GM23338 (cell line): ENCODE measurements around the gene MYL5. TPM values are rescaled to one million over a fixed set of nuclear protein-coding genes. Genes with fewer than 3 reads are reported as not detected.

Experiments
- ATAC-seq: fragments of 200-7000 bp; cut with Tn5 transposase; 3 replicates; pipeline ENCODE4 v1.9.1; 2020
- DNase-seq: peaks from one replicate; pipeline ENCODE4 v3.0.0-alpha.2; 2015; ENCODE audit warnings: low spot score
- H2AFZ ChIP-seq: fragments of 200-600 bp; sonication (generic); 2 replicates; pipeline ENCODE4 v1.8.0; 2016; ENCODE audit warnings: antibody characterized with exemption, mild to moderate bottlenecking, moderate library complexity
- H3F3A ChIP-seq: fragments of 200-600 bp; sonication (generic); replicated peaks from 2 replicates; pipeline ENCODE4 v1.8.0; 2017; ENCODE audit warnings: antibody characterized with exemption, mixed run types, low read depth
- H3K27ac ChIP-seq: fragments of 200-600 bp; sonication (generic); 2 replicates; pipeline ENCODE4 v1.6.1; 2016; ENCODE audit warnings: low read depth
- H3K27me3 ChIP-seq: fragments of 200-600 bp; sonication (generic); 2 replicates; pipeline ENCODE4 v1.8.0; 2016; ENCODE audit warnings: mild to moderate bottlenecking, mixed run types, moderate library complexity; ENCODE audit not compliant: insufficient read depth
- H3K36me3 ChIP-seq: fragments of 200-600 bp; sonication (generic); 2 replicates; pipeline ENCODE4 v1.8.0; 2016; ENCODE audit warnings: mild to moderate bottlenecking; ENCODE audit not compliant: insufficient read depth
- H3K4me1 ChIP-seq: fragments of 200-600 bp; sonication (generic); 2 replicates; pipeline ENCODE4 v1.8.0; 2016; ENCODE audit warnings: mild to moderate bottlenecking, moderate library complexity; ENCODE audit not compliant: insufficient read depth
- H3K4me2 ChIP-seq: fragments of 200-600 bp; sonication (generic); 2 replicates; pipeline ENCODE4 v1.7.1; 2017; ENCODE audit warnings: mixed run types
- H3K4me3 ChIP-seq: fragments of 200-600 bp; sonication (generic); 2 replicates; pipeline ENCODE4 v1.6.1; 2016; ENCODE audit warnings: mixed run types
- H3K79me2 ChIP-seq: fragments of 200-600 bp; sonication (generic); replicated peaks from 2 replicates; pipeline ENCODE4 v1.8.0; 2017; ENCODE audit warnings: mild to moderate bottlenecking; ENCODE audit not compliant: insufficient read depth
- H3K9me2 ChIP-seq: fragments of 200-600 bp; sonication (generic); 2 replicates; pipeline ENCODE4 v1.8.0; 2017; ENCODE audit not compliant: insufficient read depth
- H4K20me1 ChIP-seq: fragments of 200-600 bp; sonication (generic); replicated peaks from 2 replicates; pipeline ENCODE4 v1.8.0; 2017; ENCODE audit warnings: mild to moderate bottlenecking; ENCODE audit not compliant: insufficient read depth
- H3K27ac Mint-ChIP-seq: 2 replicates; pipeline ENCODE4 v1.8.0; 2020; ENCODE audit warnings: inconsistent platforms, mild to moderate bottlenecking, moderate library complexity, mixed read lengths
- H3K27me3 Mint-ChIP-seq: 3 replicates; pipeline ENCODE4 v1.8.0; 2022; ENCODE audit warnings: low read depth, mild to moderate bottlenecking, moderate library complexity, mixed read lengths, inconsistent platforms; ENCODE audit not compliant: insufficient read depth, poor library complexity
- H3K36me3 Mint-ChIP-seq: 3 replicates; pipeline ENCODE4 v1.8.0; 2021; ENCODE audit warnings: low read depth, mild to moderate bottlenecking, inconsistent platforms, moderate library complexity, mixed read lengths
- H3K4me1 Mint-ChIP-seq: 3 replicates; pipeline ENCODE4 v1.8.0; 2020; ENCODE audit warnings: mild to moderate bottlenecking, inconsistent platforms, mixed read lengths
- H3K4me3 Mint-ChIP-seq: 3 replicates; pipeline ENCODE4 v1.8.0; 2021; ENCODE audit warnings: moderate library complexity, mild to moderate bottlenecking, inconsistent platforms, mixed read lengths
- H3K9me3 Mint-ChIP-seq: 3 replicates; pipeline ENCODE4 v1.8.0; 2020; ENCODE audit warnings: moderate library complexity, mild to moderate bottlenecking, inconsistent platforms, mixed read lengths
- CTCF ChIP-seq, 2 experiments: fragments of 200-600 bp in 1 of 2; sonication (generic) in 1 of 2; conservative IDR thresholded peaks; 2 replicates each; pipeline versions ENCODE4 v1.5.1 to v1.6.1; 2016 to 2017; ENCODE audit warnings: antibody characterized with exemption in 2 of 2, low read depth in 2 of 2, mild to moderate bottlenecking in 2 of 2, moderate library complexity in 1 of 2
- ETS1 ChIP-seq: IDR thresholded peaks from 2 replicates; pipeline ENCODE4 v1.6.1; 2016; ENCODE audit warnings: antibody characterized with exemption
- EZH2 ChIP-seq: fragments of 200-600 bp; sonication (generic); IDR thresholded peaks from one replicate; pipeline ENCODE4 v1.8.0; 2017; ENCODE audit warnings: antibody characterized with exemption, mild to moderate bottlenecking, low read depth; ENCODE audit not compliant: unreplicated experiment
- NANOG ChIP-seq: IDR thresholded peaks from 2 replicates; pipeline ENCODE4 v1.6.1; 2016; ENCODE audit warnings: antibody characterized with exemption, borderline replicate concordance
- POLR2AphosphoS5 ChIP-seq: IDR thresholded peaks from 2 replicates; pipeline ENCODE4 v1.6.1; 2016; ENCODE audit warnings: antibody characterized with exemption, low read depth
- REST ChIP-seq: IDR thresholded peaks from one replicate; pipeline ENCODE4 v1.6.1; 2018; ENCODE audit warnings: antibody characterized with exemption; ENCODE audit not compliant: unreplicated experiment
- STAT1 ChIP-seq: IDR thresholded peaks from one replicate; pipeline ENCODE4 v1.6.1; 2016; ENCODE audit warnings: antibody characterized with exemption; ENCODE audit not compliant: unreplicated experiment
- ZNF114 ChIP-seq: fragments of 250-450 bp; sonication (Bioruptor Pico); IDR thresholded peaks from 2 replicates; pipeline ENCODE4 v1.5.0; 2020; ENCODE audit warnings: mild to moderate bottlenecking, moderate library complexity
- polyA plus RNA-seq: library from polyadenylated mRNA; unstranded; fragments of >200 nt; fragmentation: Nextera tagmentation; extraction: Ambion mirVana; gene quantifications from 2 replicates; pipeline ENCODE4 v1.2.1, GENCODE V29; 2016
- total RNA-seq: library from RNA; depleted of rRNA; stranded (reverse); fragments of >200 nt; shearing (Covaris generic); gene quantifications from 2 replicates; pipeline ENCODE4 v1.2.3, GENCODE V29; 2014

MYL5 gene
- total and polyA plus RNA-seq, 2 experiments from 2014 or later: 3.0 to 4.4 TPM

- ATAC-seq: peak; percentile 64
- H3K9me2 ChIP-seq: no peaks in the 10 kb centered on the region
- H3K27ac ChIP-seq: no peak overlapping the region
- no peak for DNase-seq
- H3K4me3 ChIP-seq: no peak overlapping the region
- Mint-ChIP-seq H3K9me3 (no peaks in the 10 kb centered on the region), H3K27ac (no peak overlapping the region), H3K4me3 (no peak overlapping the region), H3K27me3 (peaks cover 3% of the 10 kb centered on the region), H3K4me1 (no peaks in the 10 kb centered on the region; the same call in 2 of the 3 replicates), H3K36me3 (peaks cover 29% of the 10 kb centered on the region)
- peaks cover 41% of the 10 kb centered on the region for H4K20me1 ChIP-seq
- H3K36me3 ChIP-seq: 0 out of 2 replicates have a peak, but pooled peaks cover 3% of the 10 kb centered on the region
- TF ChIP-seq EZH2 (no peak), ETS1 (no peak), CTCF (conservative IDR thresholded peaks at IDR 0.05; ENCODE audit: low read depth in 2 of 2) (peak in 1 of 2 experiments; percentile 25; a peak in 1 of 4 replicates)
- no peaks in the 10 kb centered on the region for H3K27me3 ChIP-seq
- H3F3A ChIP-seq: no peaks in the 10 kb centered on the region
- H3K4me2 ChIP-seq: no peak overlapping the region
- no peaks in the 10 kb centered on the region for H3K4me1 ChIP-seq
- no peak overlapping the region for H2AFZ ChIP-seq
- peaks cover 70% of the 10 kb centered on the region for H3K79me2 ChIP-seq
Observed at GRCh38 chr4:714087-714486, 39.7 kb downstream of the MYL5 start.

DNA sequence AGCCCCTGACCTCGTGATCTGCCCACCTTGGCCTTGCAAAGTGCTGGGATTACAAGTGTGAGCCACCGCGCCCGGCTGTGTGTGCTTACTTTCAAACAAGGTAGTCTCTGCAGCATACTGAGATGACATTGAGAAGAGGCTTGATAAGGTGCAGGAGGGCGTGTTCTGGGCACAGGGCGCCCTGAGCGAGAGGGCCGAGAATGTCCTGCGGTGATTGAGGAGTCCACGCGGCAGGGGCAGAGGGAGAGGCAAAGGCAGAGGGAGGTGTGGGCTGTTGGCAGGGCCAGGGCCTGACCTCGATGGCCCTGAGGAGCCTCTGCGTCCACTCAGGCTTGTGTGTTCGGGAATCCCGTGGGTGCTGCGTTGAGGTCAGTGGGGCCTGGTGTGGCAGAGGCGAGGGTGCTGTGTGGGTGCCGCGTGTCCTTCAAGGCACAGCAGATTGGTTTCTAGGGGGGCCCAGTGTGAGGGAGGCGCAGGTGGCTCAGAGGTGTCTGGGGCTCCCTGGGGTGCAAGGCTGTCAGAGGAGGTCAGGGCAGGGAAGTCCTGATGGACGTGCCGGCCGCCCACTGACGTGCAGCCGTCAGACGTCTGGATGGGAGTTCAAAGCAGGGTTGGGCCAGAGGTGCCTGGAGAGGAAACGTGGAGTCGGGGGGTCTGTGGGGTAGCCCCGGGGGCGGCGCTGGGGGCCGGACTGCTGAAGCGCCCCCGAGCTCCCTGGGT lies 43.4 kb downstream of the MYL5 start:
- Histone ChIP-seq H3K79me2 (peaks cover 59% of the 10 kb centered on the region), H3F3A (no peaks in the 10 kb centered on the region), H3K9me2 (no peaks in the 10 kb centered on the region), H4K20me1 (peaks cover 22% of the 10 kb centered on the region), H3K4me3 (no peak overlapping the region), H3K4me2 (no peak overlapping the region), H2AFZ (no peak overlapping the region), H3K4me1 (no peaks in the 10 kb centered on the region), H3K36me3 (no peaks in the 10 kb centered on the region), H3K27ac (no peak overlapping the region), H3K27me3 (no peaks in the 10 kb centered on the region)
- no peaks in the 10 kb centered on the region; the same call in 2 of the 3 replicates for H3K9me3 Mint-ChIP-seq
- H3K4me1 Mint-ChIP-seq: no peaks in the 10 kb centered on the region; the same call in 2 of the 3 replicates
- no peak for DNase-seq
- peaks cover 8% of the 10 kb centered on the region for H3K27me3 Mint-ChIP-seq
- H3K4me3 Mint-ChIP-seq: no peak overlapping the region
- peaks cover 31% of the 10 kb centered on the region for H3K36me3 Mint-ChIP-seq
- no peak for ATAC-seq
- H3K27ac Mint-ChIP-seq: peak overlapping the region; percentile 74; the same call in 1 of the 2 replicates
- no peak for TF ChIP-seq POLR2AphosphoS5
- no peak for TF ChIP-seq NANOG

DNA sequence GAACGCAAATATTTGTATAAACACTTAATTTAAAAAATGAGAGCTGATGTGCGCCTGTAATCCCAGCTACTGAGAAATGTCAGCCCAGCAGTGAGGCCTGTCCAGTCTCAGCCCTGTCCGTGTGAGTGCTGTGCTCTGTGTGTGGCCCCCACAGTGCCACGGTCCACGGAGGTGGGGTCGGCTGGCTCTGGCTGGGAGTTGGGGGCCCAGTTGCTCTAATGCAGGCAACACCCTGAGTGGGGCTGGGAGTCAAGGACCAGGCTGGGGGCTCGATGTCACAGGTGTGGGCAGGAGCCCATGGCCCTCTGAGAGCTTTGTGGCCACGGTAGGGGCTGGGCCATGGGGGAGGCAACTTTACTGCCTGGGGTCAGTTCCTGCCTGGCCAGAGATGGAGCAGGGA lies 44.1 kb downstream of the MYL5 start:
- no peak for ATAC-seq
- no peaks in the 10 kb centered on the region; the same call in 2 of the 3 replicates for H3K4me1 Mint-ChIP-seq
- Histone ChIP-seq H4K20me1 (peaks cover 21% of the 10 kb centered on the region), H3K27me3 (no peaks in the 10 kb centered on the region), H3K27ac (no peak overlapping the region), H3K4me2 (no peak overlapping the region), H3K79me2 (peaks cover 59% of the 10 kb centered on the region), H3K4me1 (no peaks in the 10 kb centered on the region), H3K4me3 (no peak overlapping the region), H3F3A (no peaks in the 10 kb centered on the region), H2AFZ (no peak overlapping the region), H3K36me3 (no peaks in the 10 kb centered on the region), H3K9me2 (no peaks in the 10 kb centered on the region)
- peaks cover 9% of the 10 kb centered on the region for H3K27me3 Mint-ChIP-seq
- DNase-seq: no peak
- H3K27ac Mint-ChIP-seq: no peak overlapping the region
- H3K9me3 Mint-ChIP-seq: no peaks in the 10 kb centered on the region; the same call in 2 of the 3 replicates
- H3K36me3 Mint-ChIP-seq: peaks cover 38% of the 10 kb centered on the region
- H3K4me3 Mint-ChIP-seq: no peak overlapping the region
- TF ChIP-seq NANOG (no peak), ZNF114 (CRISPR knock-in tag) (no peak), REST (no peak), POLR2AphosphoS5 (no peak), STAT1 (no peak), ETS1 (no peak), EZH2 (no peak)
